NCI-H1694 (cell line): Measurements from ENCODE around the gene IL34.
"Not testable (repeated sequence)": the region's sequence is repeated elsewhere in the genome, so short reads cannot be mapped to it uniquely, and the experiment has no call there.

Experiments used
- DNase-seq: peaks from one replicate; lab custom pipeline; 2025; lab: John Stamatoyannopoulos, UW

Gene IL34

DNA sequence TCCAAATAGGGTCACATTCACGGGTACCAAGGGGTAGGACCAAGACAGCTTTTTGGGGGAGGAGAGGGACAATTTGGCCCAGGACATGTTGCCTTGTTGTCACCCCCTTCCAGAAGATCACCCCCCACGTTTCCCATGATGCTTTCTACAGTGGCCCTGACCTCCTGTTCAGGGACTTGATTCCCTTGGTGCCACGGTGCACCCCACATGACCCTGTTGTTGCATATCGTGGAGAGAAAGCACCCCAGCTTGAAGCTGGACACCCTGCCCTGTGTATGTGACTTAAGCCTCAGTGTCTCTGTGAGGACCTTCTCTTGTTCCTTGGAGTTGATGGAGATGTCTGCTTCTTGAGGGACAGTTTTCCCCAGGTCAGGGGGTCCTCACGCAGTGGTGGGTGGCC is 12.6 kb downstream of the IL34 start:
- no peak for DNase-seq

DNA sequence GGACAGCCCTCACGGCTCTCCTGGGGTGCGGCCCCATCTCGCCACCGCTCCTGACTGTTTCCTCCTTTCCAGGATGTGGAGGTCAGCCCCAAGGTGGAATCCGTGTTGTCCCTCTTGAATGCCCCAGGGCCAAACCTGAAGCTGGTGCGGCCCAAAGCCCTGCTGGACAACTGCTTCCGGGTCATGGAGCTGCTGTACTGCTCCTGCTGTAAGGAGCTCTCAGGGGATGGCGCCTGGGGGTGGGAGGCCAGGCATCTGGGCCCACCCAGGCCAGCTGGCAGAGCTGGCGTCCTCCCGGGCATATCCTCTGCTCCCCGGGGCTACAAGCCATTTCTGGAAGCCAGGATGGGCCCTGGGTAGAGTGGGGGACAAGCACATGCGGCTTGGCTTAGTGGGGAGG is 13.2 kb downstream of the IL34 start:
- no peak for DNase-seq

DNA sequence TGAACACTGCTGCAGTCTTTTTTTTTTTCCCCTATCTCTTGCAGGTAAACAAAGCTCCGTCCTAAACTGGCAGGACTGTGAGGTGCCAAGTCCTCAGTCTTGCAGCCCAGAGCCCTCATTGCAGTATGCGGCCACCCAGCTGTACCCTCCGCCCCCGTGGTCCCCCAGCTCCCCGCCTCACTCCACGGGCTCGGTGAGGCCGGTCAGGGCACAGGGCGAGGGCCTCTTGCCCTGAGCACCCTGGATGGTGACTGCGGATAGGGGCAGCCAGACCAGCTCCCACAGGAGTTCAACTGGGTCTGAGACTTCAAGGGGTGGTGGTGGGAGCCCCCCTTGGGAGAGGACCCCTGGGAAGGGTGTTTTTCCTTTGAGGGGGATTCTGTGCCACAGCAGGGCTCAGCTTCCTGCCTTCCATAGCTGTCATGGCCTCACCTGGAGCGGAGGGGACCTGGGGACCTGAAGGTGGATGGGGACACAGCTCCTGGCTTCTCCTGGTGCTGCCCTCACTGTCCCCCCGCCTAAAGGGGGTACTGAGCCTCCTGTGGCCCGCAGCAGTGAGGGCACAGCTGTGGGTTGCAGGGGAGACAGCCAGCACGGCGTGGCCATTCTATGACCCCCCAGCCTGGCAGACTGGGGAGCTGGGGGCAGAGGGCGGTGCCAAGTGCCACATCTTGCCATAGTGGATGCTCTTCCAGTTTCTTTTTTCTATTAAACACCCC is 13.8 kb downstream of the IL34 start:
- no peak for DNase-seq

DNA sequence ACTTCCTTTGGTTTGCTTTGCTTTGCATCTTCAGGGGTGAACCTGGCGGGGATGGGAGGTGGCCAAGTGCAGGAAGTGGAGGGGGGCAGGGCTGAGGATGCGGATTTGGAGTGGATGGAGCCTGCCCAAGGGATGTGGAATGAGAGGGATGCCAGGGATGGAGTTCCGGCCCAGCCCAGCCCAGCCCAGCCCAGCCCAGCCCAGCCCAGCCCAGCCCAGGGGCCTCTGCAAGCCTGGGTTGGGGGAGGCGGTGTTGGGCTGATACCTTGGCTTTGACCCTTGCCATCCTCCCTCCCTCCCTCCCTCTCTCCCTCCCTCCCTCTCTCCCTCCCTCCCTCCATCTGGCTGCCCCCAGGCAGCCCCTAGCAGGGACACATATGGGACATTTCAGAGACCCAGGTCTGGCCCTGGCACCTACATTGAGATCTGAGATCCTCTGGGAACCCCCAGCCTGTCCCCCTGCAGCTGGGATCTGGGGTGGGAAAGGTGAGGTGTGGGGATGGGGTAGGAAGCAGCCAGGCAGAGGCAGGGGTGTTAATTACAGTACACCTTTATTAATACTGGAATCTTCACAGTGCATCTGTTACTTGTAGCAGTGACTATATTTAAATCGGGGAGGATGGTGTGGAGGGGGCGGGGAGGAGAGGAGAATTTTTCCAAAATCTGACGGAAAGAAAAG is 14.5 kb downstream of the IL34 start:
- no peak for DNase-seq

DNA sequence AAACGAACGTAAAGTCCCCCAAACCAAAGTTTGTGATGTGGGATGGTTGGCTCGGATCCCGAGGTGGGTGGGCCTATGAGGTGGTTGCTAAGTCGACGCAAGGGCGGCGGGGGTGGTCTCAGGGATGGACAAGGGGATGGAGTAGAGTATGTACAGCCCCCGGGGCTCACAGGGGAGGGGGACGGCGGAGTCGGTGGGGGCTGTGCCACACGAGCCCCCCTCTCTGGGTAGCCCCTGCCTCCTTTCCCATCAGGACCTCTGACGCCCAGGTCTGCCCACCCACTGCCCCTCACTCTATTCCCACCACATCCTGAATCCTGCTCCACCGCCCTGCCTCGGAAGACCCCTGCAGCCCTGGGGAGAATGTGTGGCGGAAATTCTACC is 15.2 kb downstream of the IL34 start:
- no peak for DNase-seq

DNA sequence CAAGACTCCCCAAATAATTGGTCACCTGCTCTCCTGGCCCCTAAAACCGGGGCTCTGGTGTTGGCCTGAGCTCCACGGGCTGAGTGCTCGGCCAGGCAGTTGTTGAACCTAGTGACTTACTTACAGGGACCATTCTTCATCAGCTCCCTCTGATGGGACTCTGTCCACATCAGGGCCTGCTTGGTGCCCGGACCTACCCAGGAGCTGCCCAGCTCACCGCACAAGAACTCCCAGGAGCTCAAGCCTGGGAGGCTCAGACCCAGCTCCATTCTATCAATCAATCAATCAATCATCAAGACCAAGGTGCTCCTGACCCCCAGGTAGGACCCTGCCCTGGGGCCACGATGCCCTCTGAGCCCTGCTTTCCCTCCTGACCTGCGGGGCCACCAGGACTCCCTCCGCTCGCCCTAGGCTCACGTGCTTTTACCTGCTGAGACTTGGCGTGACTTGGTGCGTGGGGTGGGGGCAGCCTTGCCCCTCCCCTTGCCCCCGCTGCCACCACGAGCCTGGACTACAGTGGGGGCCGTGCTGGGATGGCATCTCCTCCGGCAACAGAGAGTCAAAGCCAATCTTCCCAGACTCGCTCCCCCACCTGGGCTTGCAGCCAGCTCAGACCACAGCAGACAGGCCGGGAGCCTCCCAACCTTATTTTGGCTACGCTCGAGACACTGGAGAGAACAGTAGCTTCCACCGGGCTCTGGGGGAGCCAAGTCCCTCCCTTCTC is 15.7 kb downstream of the IL34 start:
- no peak for DNase-seq

DNA sequence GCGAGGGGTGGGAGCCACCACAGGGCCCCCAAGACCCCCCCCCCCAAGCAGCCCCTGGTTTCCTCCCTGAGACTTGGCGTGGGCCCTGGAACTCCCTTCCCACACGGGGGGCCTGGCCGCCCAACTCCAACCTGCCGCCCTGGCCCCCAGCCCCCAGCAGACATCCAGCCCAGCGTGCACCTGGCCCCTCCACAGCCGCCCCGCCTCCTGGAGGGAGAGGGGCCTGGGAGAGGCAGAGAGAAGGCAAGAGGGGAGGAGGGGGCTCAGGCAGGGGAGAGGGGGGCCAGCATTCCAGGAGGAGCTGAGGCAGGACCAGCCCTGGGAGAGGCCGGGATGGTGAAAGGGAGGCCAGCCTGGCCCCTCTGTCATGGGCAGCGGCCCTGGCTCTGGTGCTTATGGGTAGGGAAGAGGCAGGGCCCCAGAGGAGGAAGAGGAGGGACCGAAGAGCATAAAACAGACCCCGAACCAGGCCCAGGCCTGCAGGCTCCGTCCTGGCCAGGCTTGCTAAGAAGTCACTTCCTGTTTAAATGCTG is 16.7 kb downstream of the IL34 start:
- no peak for DNase-seq

DNA sequence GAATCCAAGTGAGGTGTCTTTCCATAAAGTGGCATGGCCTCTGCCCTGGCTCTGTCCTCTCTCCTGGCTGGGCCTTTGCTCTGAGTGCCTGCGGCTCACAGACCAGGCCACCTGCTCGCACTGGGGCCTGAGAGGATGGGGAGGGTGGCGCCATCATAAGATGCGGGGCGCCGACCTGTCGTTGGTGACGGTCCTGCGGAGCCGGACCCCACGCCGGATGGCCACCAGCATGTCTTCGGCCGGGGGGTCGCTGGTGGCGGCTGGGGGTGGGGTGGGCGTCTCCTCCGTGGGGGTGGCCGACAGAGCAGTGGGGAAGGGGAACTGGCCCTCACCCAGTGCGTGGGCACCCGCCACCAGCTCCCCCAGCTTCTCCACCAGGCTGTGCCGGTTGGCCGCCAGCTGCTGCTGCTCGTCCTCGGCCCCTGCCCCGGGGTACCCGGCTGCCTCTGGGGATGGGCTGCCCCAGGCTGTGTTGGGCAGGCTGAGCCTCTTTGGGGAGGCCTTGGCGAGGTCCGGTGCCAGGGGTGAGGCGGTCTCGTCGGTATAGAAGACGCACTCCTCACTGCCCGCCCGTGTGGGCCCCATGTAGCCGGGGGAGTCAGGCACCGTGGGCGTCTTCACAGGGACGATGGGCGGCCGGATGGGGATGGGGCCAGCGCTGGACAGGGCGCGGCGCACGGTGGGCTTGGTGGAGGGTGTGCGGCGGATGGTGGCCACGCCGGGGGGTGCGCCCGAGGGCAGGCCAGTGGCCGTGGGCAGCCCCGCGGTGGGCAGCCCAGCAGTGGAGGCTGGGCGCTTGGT is 17.4 kb downstream of the IL34 start:
- DNase-seq: no peak

DNA sequence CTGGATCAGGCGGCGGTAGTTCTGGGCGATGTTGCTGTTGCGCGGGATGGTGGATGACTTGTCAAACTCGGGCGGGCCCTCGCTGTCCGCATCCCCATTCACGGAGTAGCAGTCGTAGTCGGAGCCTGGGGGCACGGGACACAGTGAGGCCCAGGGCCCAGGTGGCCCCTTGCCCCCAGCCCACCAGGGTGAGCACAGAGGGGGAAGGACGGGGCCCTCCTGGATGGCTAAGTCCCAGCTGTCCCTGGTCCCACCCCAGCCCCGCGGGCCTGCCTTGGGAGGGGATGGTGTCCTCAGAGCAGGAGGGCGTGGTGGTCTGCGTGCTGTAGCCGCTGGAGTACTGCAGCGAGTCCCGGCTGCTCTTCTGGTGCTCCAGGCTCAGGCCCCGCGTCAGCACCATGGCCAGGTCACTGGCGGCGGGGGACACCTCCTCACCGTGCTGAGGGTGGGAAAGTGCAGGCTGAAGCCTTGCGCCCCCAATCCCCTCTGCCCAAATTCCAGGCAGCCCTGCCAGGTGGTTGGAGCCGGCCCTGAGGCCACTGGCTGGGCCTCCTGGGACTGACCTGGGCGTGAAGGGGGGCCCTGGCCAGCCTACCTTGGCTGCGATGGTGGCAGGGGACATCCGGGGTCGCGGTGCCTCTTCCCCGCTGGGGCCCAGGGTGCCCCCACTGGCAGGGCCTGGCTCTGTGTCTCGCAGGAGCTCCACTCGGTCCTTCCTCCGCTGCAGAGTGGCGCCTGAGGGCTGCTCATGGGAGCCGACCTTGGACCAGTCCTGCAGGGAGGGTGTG is 18.2 kb downstream of the IL34 start:
- DNase-seq: no peak

DNA sequence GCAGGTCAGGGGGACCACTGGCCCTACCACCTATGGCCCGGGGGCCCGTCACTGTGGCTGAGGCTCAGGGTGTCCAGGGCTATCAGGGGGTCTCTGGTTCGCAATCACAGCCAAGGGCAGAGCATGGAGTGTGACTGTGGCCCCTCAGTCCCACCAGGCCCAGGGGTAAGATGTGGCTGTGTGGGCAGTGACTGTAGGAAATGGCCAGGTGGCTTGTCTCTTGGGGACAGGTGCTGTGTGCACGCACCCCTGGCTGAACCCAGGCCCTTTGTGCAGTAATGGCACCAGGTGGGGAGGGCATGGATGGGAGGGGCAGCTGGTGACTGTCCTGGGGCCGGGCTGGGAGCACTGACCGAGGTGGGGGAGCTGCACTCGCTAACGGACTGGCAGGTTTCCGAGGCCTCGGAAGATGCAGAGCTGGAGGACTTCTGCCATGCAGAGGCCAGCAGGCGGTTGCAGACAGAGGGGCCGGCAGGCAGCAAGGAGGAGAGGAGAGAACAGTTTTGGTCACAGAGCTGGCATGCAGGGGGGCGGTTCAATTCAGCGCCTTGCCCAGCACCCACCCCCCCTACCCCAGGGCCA is 18.8 kb downstream of the IL34 start:
- no peak for DNase-seq

DNA sequence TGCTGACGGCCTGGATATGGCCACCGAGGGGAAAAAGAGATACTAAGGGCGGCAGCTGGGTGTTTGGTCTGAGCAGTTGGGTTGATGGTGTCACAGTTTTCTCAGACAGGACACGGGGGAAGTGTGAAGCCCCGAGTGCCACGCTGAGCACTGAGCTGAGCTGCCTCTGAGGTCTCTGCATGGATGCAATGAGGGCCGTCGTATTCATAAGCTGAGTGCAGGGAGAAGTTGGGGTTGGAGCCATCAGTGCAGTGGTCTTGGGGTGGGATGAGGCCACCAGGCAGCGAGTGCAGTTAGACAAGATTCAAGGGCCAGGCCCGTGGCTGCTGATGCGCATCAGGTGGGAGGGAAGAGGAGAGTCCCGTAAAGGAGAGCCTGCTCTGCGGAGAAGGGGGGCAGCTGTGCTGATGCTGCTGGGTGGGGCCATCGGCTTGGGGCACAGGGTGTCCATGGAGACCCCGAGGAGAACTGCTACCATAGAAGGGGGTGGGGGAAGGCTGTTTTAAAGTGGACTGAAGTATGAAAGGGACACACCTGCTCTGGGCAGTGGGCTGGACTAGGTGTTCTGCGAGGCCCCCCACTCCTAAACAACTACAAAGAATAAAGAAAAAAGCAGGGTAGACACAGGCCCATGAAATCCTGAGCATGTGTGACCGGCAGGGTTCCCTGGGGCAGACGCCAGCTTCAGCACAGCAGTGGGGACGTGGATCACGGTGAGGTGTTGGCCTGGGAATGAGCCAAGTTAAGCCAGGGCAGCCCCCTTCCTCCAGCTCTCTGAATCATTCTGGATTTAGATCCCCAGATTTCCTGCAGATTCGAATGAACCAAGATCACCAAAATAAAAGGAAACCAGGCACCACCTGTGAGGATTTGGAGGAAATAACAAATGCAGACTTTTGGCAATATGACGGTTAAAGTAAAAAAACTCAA is 19.7 kb downstream of the IL34 start:
- DNase-seq: no peak

DNA sequence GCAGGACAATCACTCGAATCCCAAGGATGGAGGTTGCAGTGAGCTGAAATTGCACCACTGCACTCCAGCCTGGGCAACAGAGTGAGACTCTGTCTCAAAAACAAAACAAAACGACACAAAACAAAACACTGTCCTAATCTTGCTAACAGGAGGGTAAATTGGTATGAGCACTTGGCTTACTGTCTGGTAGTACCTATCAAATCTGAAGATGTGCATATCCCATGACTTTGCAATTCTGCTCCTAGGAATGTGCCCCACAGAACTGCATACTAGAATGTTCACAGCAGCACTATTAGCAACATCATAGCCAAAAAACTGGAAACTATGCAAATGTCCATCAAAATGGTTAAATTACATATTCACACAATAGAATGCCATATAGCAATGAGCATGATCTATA is 23.8 kb downstream of the IL34 start:
- no peak for DNase-seq

DNA sequence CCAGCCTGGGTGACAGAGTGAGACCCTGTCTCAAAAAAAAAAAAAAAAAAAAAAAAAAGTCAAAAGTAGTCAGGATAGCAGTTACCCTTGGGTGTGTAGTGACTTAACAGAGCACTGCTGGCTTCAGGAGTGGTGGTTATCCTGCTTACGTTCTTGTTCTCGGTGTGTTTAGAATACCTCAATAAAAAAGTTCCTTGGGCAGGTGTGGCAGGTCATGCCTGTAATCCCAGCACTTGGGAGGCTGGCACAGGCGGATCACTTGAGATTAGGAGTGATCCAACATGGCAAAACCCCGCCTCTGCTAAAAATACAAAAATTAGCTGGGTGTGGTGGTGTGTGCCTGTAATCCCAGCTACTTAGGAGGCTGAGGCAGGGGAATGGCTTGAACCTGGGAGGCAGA is 24.6 kb downstream of the IL34 start:
- DNase-seq: not testable (repeated sequence)

DNA sequence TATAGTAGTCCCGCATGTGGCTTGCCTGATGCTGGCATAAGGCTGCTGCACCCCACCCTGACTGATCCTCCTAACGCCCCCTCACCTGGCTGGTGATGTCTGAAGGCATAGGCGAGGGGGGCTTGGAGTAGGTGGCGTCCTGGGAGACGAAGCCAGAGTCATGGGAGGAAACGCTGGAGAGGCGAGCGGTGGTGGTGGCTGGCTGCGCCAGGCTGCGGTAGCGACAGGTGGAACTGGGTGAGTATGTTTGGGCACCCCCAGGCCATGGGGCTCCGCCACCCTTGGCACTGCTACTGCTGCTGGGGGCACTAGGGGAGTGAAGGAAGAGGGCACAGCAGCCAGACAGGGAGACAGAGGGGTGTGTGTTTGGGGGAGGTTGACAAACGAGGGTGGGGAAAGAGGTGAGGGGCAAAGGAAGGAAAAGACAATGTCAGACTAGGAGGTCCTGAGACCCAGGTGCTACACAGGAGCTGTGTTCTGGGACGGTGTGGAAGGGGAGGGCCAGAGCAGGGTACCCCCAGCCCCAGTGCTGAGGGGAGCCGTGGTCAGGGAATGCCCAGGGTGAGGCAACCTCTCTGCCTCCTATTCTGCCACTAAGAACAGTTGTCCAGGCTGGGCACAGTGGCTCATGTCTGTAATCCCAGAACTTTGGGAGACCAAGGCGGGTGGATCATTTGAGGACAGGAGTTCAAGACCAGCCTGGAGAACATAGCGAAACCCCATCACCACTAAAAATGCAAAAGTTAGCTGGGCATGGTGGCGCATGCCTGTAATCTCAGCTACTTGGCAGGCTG is 28.1 kb downstream of the IL34 start:
- DNase-seq: no peak

DNA sequence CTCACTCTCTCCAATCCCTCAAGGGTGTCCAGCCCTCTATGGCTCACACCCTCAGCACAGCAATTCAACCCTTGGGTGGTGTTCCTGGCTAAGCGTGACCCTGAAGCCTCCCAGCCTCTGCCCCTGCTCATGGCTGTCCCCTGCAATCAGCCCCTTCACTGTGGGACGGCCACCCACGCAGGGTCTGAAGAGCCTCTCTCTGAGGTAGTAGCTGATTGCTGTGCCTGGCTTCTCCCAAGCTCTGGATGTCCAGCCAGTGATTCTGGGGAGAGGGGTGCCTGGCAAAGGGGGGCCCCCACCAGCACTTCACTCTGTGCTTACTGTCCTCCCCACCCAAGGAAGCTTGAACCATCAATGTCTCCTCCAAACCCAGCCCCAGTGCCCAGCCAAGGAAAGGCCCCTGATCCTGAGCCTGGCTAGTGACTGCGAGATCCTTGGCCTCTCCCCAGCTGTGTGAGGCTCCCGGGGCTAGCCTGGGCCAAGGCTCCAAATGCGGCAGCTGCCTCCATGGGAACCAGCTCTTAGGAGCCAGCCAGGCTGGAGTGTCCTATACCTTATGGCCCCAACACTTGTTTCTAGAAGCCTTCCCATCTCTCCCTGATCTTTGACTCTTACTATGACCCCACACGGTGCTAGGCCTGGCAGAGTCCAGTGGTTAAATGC is 29.6 kb downstream of the IL34 start:
- no peak for DNase-seq

DNA sequence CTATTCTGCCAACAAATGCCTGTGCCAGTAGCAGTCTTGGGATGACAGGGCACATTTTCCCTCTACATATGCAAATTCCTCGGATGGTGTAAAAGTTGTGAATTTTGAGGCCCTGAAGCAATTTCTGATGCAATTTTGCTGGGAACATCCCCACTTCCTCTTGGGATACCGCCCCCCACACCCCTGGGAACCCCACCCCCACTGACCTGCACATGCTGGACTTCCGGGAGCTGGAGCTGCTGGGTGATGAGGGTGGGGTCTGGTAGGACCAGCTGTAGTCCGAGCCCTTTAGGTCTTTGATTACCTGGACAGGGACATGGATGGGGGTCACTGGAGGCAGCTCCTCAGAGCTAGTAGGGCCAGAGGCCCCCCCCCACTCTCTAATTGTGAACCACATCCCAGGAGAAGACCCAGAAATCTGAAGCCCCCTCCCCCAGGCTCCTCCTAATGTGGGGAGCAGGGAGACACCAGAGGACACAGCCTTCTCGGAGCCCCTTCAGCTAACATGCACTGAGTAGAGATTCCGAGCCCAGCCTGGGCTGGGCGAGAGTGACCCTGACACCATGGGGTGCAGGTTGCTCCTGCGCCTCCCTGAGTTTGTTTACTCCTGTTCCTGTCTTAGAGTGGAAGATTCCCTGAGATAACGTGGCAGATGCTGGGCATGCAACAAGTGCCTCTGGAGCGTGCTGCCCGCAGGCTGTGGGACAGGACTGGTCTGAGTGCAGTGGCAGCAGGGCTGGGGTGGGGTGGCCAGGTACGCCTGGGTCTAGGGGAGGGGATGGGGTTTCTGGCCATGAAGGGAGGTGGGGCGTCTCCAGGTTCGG is 30.5 kb downstream of the IL34 start:
- no peak for DNase-seq

DNA sequence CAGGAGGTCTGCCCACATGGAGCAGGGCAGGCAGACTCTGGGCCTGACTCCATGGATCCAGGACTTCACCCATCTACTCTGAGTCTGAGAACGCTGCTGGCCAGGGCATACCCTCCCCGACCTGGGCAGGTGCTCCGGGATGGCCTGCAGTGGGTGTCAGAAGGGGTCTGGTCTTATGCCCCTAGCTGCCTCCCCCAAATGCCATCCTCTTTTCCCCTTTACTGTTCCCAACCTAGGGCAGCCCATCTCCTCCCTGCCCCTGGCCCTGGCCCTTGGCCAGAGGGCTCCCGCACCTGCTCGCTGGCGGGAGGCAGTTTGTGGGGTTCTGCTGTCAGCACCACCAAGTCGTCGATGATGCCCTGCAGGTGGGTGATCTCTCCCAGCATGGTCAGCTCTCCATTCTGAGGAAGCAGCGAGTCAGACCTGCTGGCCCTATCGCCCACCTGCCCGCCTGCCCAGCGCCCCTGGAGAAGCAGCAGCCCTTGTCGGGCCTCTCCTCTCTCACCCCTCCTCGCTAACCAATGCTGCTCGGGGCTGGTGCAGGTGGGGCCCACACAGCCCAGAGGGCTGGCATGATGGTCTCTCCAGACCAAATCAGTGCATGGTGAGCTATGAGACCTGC is 31.3 kb downstream of the IL34 start:
- DNase-seq: no peak
